ENCODE results near the gene PHKG1.

- TF ChIP-seq CTCF (conservative IDR thresholded peaks at IDR 0.05; ENCODE audit: low read depth, low read length) (no peak), POLR2A (IDR thresholded peaks at IDR 0.05; ENCODE audit: low read depth, low read length) (no peak), FOS (IDR thresholded peaks at IDR 0.05; ENCODE audit: low read depth, low read length) (no peak), RAD21 (IDR thresholded peaks at IDR 0.05; ENCODE audit: low read length) (no peak), SMC3 (IDR thresholded peaks at IDR 0.05; ENCODE audit: low read depth, low read length) (no peak), BHLHE40 (IDR thresholded peaks at IDR 0.05; ENCODE audit: low read depth, low read length) (no peak), CEBPB (IDR thresholded peaks at IDR 0.05; ENCODE audit: low read depth, low read length) (no peak), CHD1 (IDR thresholded peaks at IDR 0.05; ENCODE audit: low read depth, low read length) (no peak), USF2 (IDR thresholded peaks at IDR 0.05; ENCODE audit: low read depth, low read length) (no peak), NFE2L2 (IDR thresholded peaks at IDR 0.05; ENCODE audit: low read depth, low read length) (no peak), RFX5 (IDR thresholded peaks at IDR 0.05; ENCODE audit: low read depth, low read length) (no peak)
These were observed 41.8 kb downstream of the PHKG1 start for GRCh38 chr7:56051053-56051338.
